ENCODE results near the gene PRXL2B.

PRXL2B gene

DNA sequence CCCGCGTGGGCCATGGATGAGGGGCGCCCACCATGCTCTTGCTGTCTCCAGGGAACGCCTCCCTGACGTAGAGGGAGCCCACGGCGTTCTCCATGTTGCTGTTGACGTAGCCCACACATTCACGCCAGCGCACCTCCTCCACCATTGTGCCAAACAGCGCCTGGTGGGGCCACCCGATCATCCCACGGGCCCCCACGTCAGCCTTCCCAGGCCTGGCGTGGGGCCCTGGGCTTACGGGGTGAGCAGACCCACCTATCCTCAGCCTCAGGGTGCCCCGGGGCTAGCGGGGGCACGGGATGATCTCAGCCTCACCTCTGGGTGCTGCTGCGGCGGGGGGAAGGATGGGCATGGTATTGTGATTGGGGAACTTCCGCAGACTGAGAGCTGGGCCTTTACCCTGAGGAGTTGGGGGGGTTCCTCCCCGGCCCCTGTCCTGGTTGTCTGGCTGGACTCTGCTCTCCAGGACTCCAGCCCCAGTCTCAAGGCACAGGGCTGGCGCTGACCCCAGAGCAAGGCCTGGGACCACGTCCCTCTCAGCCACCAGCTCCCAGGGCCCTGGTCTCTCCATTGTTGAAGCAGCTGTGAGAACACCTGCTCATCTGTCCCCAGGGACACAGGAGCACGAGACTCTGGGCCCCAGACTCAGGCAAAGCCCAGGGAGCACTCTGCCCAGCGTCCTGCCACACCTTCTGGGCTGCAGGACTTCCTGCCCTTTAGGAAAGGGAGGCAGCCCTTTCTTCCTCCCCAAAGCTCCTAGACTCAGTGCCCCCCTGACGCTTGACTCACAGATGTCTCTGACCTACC is 10.2 kb downstream of the PRXL2B start:
- TF ChIP-seq, protein P1, sequence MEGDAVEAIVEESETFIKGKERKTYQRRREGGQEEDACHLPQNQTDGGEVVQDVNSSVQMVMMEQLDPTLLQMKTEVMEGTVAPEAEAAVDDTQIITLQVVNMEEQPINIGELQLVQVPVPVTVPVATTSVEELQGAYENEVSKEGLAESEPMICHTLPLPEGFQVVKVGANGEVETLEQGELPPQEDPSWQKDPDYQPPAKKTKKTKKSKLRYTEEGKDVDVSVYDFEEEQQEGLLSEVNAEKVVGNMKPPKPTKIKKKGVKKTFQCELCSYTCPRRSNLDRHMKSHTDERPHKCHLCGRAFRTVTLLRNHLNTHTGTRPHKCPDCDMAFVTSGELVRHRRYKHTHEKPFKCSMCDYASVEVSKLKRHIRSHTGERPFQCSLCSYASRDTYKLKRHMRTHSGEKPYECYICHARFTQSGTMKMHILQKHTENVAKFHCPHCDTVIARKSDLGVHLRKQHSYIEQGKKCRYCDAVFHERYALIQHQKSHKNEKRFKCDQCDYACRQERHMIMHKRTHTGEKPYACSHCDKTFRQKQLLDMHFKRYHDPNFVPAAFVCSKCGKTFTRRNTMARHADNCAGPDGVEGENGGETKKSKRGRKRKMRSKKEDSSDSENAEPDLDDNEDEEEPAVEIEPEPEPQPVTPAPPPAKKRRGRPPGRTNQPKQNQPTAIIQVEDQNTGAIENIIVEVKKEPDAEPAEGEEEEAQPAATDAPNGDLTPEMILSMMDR (conservative IDR thresholded peaks at IDR 0.05) = no peak
- TF ChIP-seq ZFX (IDR thresholded peaks at IDR 0.05) = no peak
- no peak overlapping the region for H3K27ac ChIP-seq

DNA sequence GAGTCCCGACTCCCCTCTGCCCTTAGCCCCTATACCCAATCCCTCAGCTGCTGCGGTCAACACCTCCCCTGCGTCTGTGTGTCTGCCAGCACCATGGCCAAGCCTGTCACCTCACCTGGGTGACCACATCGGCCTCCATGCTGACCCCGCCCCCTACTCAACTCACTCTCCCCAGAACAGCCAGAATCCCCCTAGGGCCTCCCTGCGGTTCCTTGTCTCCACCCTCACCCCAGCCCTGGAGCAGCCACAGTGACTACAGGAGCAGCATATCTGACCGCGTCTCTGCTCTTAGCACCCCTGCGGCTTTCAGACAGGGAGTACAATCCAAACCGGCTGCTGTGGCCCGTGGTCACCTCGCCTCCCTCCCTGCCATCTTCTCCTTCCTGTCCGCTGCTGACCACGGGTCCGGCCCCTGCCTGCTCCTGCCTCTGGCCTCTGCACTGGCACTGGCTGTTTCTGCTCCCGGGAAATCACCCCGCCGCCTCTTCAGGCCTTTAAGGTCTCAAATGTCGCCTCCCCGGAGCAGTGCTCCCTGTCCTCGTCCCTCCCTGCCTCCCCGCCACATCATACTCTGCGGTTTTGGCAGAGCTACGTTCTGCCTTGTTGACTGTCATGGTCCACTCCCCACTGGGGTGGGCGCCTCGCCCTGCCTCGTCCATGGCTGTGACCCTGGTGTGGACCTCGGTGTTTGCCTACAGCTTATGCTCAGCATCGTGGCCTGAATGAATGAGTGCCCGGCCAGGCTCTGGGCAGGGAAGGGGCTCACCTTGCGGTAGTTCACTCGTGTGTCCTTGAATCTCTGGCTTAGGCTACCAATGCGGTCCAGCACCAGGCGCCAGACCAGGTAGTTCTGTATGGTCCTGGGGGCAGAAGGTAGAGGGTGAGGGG is 11.1 kb downstream of the PRXL2B start:
- no peak overlapping the region for H3K27ac ChIP-seq
- TF ChIP-seq ZFX (IDR thresholded peaks at IDR 0.05) = no peak
- TF ChIP-seq, protein P1 (conservative IDR thresholded peaks at IDR 0.05) = no peak

DNA sequence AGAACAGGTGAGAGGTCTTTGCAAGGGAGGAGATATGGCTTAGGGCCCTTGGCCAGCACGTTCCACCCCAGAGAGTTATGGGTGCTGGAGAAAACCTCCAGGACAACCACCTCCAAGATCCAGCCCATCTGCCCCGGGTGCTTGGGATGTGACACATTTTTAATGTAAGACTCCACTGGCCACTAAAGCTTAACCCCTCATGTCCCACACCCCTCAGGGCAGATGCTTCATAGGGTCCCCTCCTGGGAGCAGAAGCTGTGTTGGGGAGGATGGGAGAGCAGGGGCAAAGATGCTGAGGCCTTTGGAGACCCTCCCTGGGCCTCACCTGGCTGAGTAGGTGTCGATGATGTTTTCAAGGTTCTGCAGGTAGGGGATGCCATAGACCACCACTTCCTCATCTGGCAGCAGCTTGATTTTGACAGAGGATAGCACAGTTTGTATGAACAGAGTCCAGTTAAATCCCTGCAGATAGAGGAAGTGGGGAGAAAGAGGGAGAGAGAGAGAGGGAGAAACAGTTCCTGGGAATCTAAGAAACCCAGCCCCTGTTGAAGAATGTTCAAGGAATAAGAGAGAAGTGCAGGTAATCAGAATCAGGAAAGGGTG is 11.9 kb downstream of the PRXL2B start:
- H3K27ac ChIP-seq = no peak overlapping the region
- TF ChIP-seq ZFX (IDR thresholded peaks at IDR 0.05) = no peak
- TF ChIP-seq, protein P1 (conservative IDR thresholded peaks at IDR 0.05) = no peak

DNA sequence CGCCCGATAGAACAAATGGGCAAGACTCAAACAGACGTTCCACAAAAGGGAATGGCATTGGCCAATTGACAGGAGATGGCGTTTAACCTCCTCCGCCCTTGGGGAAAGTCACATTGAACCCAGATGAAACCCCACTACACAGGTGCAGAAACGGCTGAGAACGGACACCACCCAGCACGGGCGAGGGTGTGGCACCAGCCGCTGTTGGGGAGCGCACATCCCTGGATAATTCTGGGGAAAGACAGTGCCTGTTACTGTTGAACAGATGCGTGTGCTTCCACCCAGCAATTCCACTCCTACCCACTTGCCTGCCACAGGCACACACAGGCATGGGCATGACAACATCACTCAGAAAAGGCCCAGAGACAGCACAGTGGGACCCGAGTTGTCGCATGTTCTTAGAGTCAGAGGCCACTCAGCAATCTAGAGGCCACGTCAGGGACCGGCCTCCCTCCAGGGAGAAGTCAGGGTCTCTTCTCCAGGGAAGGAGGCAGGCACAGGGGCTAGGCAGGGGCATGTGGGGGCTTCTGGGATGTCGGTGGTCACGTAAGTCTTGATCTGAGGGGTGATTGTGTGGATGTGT is 15.2 kb downstream of the PRXL2B start:
- no peak overlapping the region for H3K27ac ChIP-seq
- TF ChIP-seq ZFX (IDR thresholded peaks at IDR 0.05) = no peak
- TF ChIP-seq, protein P1 (conservative IDR thresholded peaks at IDR 0.05) = no peak

DNA sequence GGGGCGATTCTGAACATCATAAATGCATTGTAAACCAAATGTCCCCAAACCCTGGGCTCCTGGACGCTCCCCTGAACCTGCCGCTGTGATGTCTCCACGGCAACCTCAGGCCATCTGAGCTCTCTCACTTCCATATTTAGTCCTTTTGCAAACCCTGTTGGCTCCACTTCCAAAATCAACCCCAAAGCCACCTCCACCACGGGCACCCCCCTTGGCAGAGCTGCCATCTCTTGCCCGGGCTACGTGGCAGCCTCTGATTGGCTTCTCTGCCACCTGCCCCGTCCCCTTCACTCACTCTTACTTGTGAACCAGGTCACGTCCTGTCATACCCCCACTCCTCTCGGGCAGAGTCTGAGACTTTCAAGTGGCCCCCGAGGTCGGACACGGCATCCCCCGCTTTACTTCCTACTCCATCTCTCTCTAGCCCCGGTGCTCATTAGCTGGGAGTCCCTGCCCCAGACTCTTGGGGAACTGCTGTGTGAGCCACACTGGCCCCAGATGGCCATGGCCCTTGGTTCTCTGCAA is 15.8 kb downstream of the PRXL2B start:
- H3K27ac ChIP-seq = no peak overlapping the region

DNA sequence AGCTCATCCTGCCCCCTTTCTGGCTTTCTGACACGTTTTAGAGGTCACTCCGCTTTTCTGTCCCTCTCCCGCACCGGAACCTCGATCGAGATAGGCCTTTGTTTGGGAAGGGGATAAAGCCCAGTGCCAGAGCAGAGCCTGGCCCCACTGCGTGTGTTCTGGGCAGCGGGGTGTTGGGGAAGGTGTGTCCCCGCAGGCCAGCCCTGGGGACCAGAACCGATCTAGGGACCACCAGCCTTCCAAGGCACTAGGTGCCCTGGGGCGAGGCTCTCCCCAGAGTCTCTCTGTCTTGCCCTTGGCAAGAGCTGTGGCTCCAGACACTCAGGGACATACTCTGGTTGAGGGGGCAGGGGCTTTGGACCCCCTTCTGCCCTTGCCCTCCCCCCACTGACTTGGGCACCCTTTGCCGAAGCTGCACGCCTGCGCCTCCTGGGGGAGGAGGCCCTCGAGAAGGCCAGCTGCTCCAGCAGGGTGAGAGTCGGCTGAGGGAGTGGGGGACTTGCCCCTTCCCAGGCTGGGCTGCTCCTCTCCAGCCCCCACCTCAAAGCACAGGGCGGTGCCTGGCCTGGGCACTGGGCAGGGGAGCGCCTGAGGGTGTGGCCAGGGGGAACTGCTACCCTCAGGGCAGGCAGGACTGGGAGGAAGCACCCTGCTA is 16.4 kb downstream of the PRXL2B start:
- TF ChIP-seq ZFX (IDR thresholded peaks at IDR 0.05) = no peak
- TF ChIP-seq, protein P1 (conservative IDR thresholded peaks at IDR 0.05) = no peak

More for the DNA sequence above, 15.8 kb downstream of the PRXL2B start:
- TF ChIP-seq ZFX (IDR thresholded peaks at IDR 0.05) = no peak
- TF ChIP-seq, protein P1 (conservative IDR thresholded peaks at IDR 0.05) = no peak

More for the DNA sequence above, 16.4 kb downstream of the PRXL2B start:
- H3K27ac ChIP-seq = no peak overlapping the region

All from C4-2B (cell line).